OCI-LY3 (cell line): Measurements from ENCODE around the gene KLHL41.

Experiments used
- CTCF ChIP-seq: fragments of 200-600, 300-600 bp; sonication (generic); IDR thresholded peaks from 2 replicates; pipeline ENCODE4 v1.5.1; 2014; ENCODE audit warnings: antibody characterized with exemption, low read length, low read depth
- EZH2phosphoT487 ChIP-seq: fragments of 200-600 bp; shearing (Covaris generic); IDR thresholded peaks from 2 replicates; pipeline ENCODE4 v1.6.1; 2018; ENCODE audit warnings: antibody characterized with exemption, mixed run types, low read depth

GRCh38 chr2:169572189-169572588 is 62.7 kb downstream of the KLHL41 start:
- TF ChIP-seq CTCF, result no peak
- no peak for TF ChIP-seq EZH2phosphoT487
